Vagina (tissue), 2 donors: Measurements from ENCODE around the gene PAX2. TPM values are rescaled to one million over a fixed set of nuclear protein-coding genes. Genes with fewer than 3 reads are reported as not detected.
A peak's percentile ranks its signal among the peaks of the same experiment; 100 is the strongest.

Source experiments
- DNase-seq, 2 donors: peaks; one replicate each; pipeline ENCODE4 v3.0.0-alpha.2; 2017; ENCODE audit errors: extremely low spot score in 2 of 2
- H3K27ac ChIP-seq: fragments of 200-600 bp; sonication (generic); one replicate; pipeline ENCODE4 v1.5.1; 2019
- H3K27me3 ChIP-seq: fragments of 200-600 bp; sonication (generic); one replicate; pipeline ENCODE4 v1.5.1; 2019
- H3K36me3 ChIP-seq, 2 donors: fragments of 200-600 bp; sonication (generic); one replicate each; pipeline ENCODE4 v1.5.1; 2017 to 2019
- H3K4me1 ChIP-seq: fragments of 200-600 bp; sonication (generic); one replicate; pipeline ENCODE4 v1.5.1; 2019
- H3K4me3 ChIP-seq, 2 donors: fragments of 200-600 bp; sonication (generic); 1 replicate in 1 of 2; 2 replicates in 1 of 2; pipeline ENCODE4 v1.5.1; 2016 to 2019
- H3K9me3 ChIP-seq: fragments of 200-600 bp; sonication (generic); one replicate; pipeline ENCODE4 v1.5.1; 2019
- POLR2A ChIP-seq, 2 donors: fragments of 450-650 bp; IDR thresholded peaks; one replicate each; pipeline ENCODE4 v1.6.1; 2017; ENCODE audit warnings: antibody characterized with exemption in 2 of 2, mild to moderate bottlenecking in 2 of 2, moderate library complexity in 2 of 2
- POLR2AphosphoS5 ChIP-seq, 2 donors: sonication (generic); formaldehyde crosslinking; IDR thresholded peaks; one replicate each; pipeline ENCODE4 v1.9.0; 2017; ENCODE audit warnings: antibody characterized with exemption in 2 of 2, mild to moderate bottlenecking in 2 of 2, low read depth in 1 of 2; ENCODE audit not compliant: insufficient read depth in 1 of 2
- intact Hi-C: fragments of 100-400 bp; cut with DNase I; formaldehyde crosslinking; loops from one replicate; pipeline ENCODE4 v1.15.1; 2023
- total RNA-seq: library from RNA; depleted of rRNA; stranded (reverse); fragments of >200 nt; gene quantifications from one replicate; pipeline ENCODE4 v1.2.3, GENCODE V29; 2016
- TF ChIP-seq, protein P1 (sequence below), 3 experiments: fragments of 450-650 bp in 2 of 3; fragments of 200-600 bp in 1 of 3; sonication (generic) in 1 of 3; IDR thresholded peaks; one replicate each; pipeline ENCODE4 v1.5.1; 2017 to 2019; ENCODE audit warnings: antibody characterized with exemption in 3 of 3, mild to moderate bottlenecking in 2 of 3, moderate library complexity in 2 of 3

PAX2 gene
- total RNA-seq, 1 donor from 2014 or later, result not detected

DNA sequence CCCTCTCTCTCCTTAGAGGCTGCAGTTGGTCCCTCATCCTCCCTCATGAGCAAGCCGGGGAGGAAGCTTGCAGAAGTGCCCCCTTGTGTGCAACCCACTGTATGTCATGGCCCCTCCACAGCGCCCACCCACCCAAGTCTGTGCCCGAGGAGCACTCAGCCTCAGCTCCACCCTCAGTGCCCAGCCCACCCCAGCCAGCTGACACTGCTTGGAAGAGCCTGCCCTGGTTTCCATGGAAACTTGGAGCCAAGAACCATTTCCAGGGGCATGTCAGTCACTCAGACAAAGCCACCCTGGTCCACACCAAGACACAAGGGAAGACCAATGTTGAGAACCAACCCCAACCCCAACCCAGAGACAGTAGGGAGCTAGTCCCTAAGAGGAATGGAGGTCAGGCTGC is 79.5 kb downstream of the PAX2 start:
- peaks cover 36% of the 10 kb centered on the region for H3K4me1 ChIP-seq
- no peak for DNase-seq
- H3K27ac ChIP-seq, result no peak overlapping the region
- no peaks in the 10 kb centered on the region for H3K9me3 ChIP-seq
- peaks cover 20% of the 10 kb centered on the region for H3K27me3 ChIP-seq
- intact Hi-C loops, result no loop called here
- TF ChIP-seq POLR2A (IDR thresholded peaks at IDR 0.05), result no peak
- TF ChIP-seq, protein P1, sequence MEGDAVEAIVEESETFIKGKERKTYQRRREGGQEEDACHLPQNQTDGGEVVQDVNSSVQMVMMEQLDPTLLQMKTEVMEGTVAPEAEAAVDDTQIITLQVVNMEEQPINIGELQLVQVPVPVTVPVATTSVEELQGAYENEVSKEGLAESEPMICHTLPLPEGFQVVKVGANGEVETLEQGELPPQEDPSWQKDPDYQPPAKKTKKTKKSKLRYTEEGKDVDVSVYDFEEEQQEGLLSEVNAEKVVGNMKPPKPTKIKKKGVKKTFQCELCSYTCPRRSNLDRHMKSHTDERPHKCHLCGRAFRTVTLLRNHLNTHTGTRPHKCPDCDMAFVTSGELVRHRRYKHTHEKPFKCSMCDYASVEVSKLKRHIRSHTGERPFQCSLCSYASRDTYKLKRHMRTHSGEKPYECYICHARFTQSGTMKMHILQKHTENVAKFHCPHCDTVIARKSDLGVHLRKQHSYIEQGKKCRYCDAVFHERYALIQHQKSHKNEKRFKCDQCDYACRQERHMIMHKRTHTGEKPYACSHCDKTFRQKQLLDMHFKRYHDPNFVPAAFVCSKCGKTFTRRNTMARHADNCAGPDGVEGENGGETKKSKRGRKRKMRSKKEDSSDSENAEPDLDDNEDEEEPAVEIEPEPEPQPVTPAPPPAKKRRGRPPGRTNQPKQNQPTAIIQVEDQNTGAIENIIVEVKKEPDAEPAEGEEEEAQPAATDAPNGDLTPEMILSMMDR (IDR thresholded peaks at IDR 0.05), result no peak
- no peak for TF ChIP-seq POLR2AphosphoS5 (IDR thresholded peaks at IDR 0.05; ENCODE audit: insufficient read depth in 1 of 2, low read depth in 1 of 2)
- no peaks in the 10 kb centered on the region for H3K36me3 ChIP-seq
- no peak overlapping the region for H3K4me3 ChIP-seq

DNA sequence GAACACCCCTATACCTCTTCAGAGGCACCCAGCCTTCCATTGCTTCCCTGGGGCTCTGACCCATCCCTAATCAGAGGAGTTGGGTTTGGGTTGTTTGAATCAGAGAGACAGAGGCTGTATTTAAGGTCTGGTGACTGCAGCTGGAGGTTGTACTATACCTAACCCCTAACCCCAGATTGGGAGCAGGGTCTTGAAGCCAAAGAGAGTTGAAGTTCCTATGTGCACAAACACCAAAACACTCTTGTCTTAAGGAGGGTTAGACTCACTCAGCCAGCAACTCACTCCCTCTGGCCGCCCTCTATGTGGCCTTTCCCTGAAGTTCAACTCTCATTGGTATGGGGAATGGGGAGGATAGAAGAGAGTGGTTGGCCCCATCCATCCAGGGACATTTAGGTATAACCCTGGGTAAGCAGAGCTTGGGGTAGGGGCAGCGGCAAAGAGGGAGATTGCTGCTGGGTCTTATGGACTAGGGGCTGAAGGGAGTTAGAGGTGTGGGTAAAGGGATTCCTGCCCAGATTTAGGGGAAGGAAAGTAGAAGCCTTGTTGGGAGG is 80.0 kb downstream of the PAX2 start:
- intact Hi-C loops, result no loop called here

GRCh38 chr10:100826031-100826651 is 80.8 kb downstream of the PAX2 start:
- no peaks in the 10 kb centered on the region for H3K36me3 ChIP-seq
- intact Hi-C loops, result no loop called here
- no peak for TF ChIP-seq POLR2AphosphoS5 (IDR thresholded peaks at IDR 0.05; ENCODE audit: insufficient read depth in 1 of 2, low read depth in 1 of 2)
- TF ChIP-seq, protein P1 (IDR thresholded peaks at IDR 0.05), result no peak
- no peak for TF ChIP-seq POLR2A (IDR thresholded peaks at IDR 0.05)
- H3K9me3 ChIP-seq, result no peaks in the 10 kb centered on the region
- DNase-seq, result no peak
- H3K27ac ChIP-seq, result no peak overlapping the region
- H3K27me3 ChIP-seq, result peaks cover 20% of the 10 kb centered on the region
- peak overlapping the region in 1 of 2 donors; percentile 32 for H3K4me3 ChIP-seq
- H3K4me1 ChIP-seq, result peaks cover 36% of the 10 kb centered on the region

More for the DNA sequence above, 80.0 kb downstream of the PAX2 start:
- Histone ChIP-seq H3K36me3 (no peaks in the 10 kb centered on the region), H3K4me3 (no peak overlapping the region), H3K4me1 (peaks cover 36% of the 10 kb centered on the region), H3K27me3 (peaks cover 20% of the 10 kb centered on the region), H3K9me3 (no peaks in the 10 kb centered on the region), H3K27ac (no peak overlapping the region)
- TF ChIP-seq POLR2A (IDR thresholded peaks at IDR 0.05) (no peak), POLR2AphosphoS5 (IDR thresholded peaks at IDR 0.05; ENCODE audit: insufficient read depth in 1 of 2, low read depth in 1 of 2) (no peak)
- TF ChIP-seq, protein P1 (IDR thresholded peaks at IDR 0.05), result no peak
- DNase-seq, result no peak

DNA sequence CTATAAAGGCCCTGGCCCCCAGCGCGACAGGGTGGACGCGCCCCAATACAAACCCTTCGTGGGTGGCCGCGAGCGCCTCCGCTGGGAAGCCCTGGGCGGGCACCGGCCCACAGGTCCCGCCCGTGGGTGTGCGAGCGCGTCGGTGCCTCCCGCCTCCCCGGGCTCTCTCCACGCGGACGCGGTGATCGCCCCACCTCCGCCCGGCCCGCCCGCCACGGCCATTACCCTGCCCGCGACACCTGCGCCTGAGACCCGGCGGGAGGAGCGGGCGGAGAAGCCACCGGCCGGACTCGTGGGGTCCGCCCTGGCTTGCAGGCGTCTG is 81.2 kb downstream of the PAX2 start:
- Histone ChIP-seq H3K4me1 (peaks cover 36% of the 10 kb centered on the region), H3K4me3 (peak overlapping the region; percentile 32 to 50), H3K9me3 (no peaks in the 10 kb centered on the region), H3K36me3 (no peaks in the 10 kb centered on the region), H3K27ac (no peak overlapping the region), H3K27me3 (peaks cover 20% of the 10 kb centered on the region)
- TF ChIP-seq POLR2A (IDR thresholded peaks at IDR 0.05), result no peak
- intact Hi-C loops, result no loop called here
- DNase-seq, result no peak

GRCh38 chr10:100826983-100827818 is 81.8 kb downstream of the PAX2 start:
- TF ChIP-seq POLR2A (IDR thresholded peaks at IDR 0.05) (no peak), POLR2AphosphoS5 (IDR thresholded peaks at IDR 0.05; ENCODE audit: insufficient read depth in 1 of 2, low read depth in 1 of 2) (no peak)
- TF ChIP-seq, protein P1 (IDR thresholded peaks at IDR 0.05), result no peak
- intact Hi-C loops, result no loop called here
- Histone ChIP-seq H3K9me3 (no peaks in the 10 kb centered on the region), H3K4me3 (peak overlapping the region; percentile 32 to 50), H3K27ac (no peak overlapping the region), H3K36me3 (no peaks in the 10 kb centered on the region), H3K4me1 (peaks cover 36% of the 10 kb centered on the region), H3K27me3 (peaks cover 23% of the 10 kb centered on the region)
- DNase-seq, result no peak
